A549 (cell line): ENCODE measurements around the gene GRIK2. TPM values are rescaled to one million over a fixed set of nuclear protein-coding genes. Genes with fewer than 3 reads are reported as not detected.

Experiments
- ATAC-seq, 2 experiments: fragments of 200-7000 bp in 1 of 2; fragments of >200 bp in 1 of 2; cut with Nextera tagmentation in 1 of 2; cut with Tn5 transposase in 1 of 2; 3 replicates each; pipeline versions ENCODE4 v1.8.0 to v1.9.1; 2018 to 2020; ENCODE audit warnings: mild to moderate bottlenecking in 1 of 2, moderate library complexity in 1 of 2
- CTCF ChIA-PET: fragments of 300-600 bp; sonication (Branson Sonifier 250); formaldehyde crosslinking; extraction: SDS; loops from one replicate; lab custom pipeline; 2021; ENCODE audit warnings: antibody characterized with exemption, inconsistent platforms; lab: Yijun Ruan, JAX
- POLR2A ChIA-PET: fragments of 350-600 bp; formaldehyde crosslinking; extraction: SDS; loops from one replicate; lab custom pipeline; 2021; ENCODE audit warnings: antibody characterized with exemption, inconsistent platforms; lab: Yijun Ruan, JAX
- DNase-seq, 2 experiments: peaks; one replicate each; pipeline versions ENCODE4 v3.0.0 to v3.0.0-alpha.2; 2011 to 2016; ENCODE audit warnings: low read depth in 1 of 2, low spot score in 1 of 2
- FAIRE-seq: peaks from 2 replicates; lab custom pipeline; 2011; peaks lifted over from hg19 to GRCh38; lab: Jason Lieb, UNC
- H3K27ac ChIP-seq, 2 experiments: fragments of >200 bp; sonication (Bioruptor Twin); formaldehyde crosslinking; 3 replicates each; pipeline ENCODE4 v1.5.1; 2016 to 2017
- H3K4me1 ChIP-seq: fragments of >200 bp; sonication (Bioruptor Twin); formaldehyde crosslinking; 3 replicates; pipeline ENCODE4 v1.6.1; 2016
- H3K4me2 ChIP-seq: fragments of >200 bp; sonication (Bioruptor Twin); formaldehyde crosslinking; 3 replicates; pipeline ENCODE4 v1.6.1; 2016
- H3K4me3 ChIP-seq: fragments of >200 bp; sonication (Bioruptor Twin); formaldehyde crosslinking; 3 replicates; pipeline ENCODE4 v1.5.1; 2016
- H3K9me3 ChIP-seq: fragments of >200 bp; sonication (Bioruptor Twin); formaldehyde crosslinking; 3 replicates; pipeline ENCODE4 v1.6.1; 2016
- ELK1 ChIP-seq: fragments of 150-350 bp; IDR thresholded peaks from 2 replicates; pipeline ENCODE4 v1.6.1; 2014; ENCODE audit warnings: low read depth, mild to moderate bottlenecking, low read length
- ESRRA ChIP-seq: fragments of 150-350 bp; IDR thresholded peaks from 2 replicates; pipeline ENCODE4 v1.6.1; 2014; ENCODE audit warnings: mild to moderate bottlenecking, low read length, borderline replicate concordance
- FOSL2 ChIP-seq, 2 experiments: fragments of 450-650 bp in 1 of 2; fragments of >200 bp in 1 of 2; sonication (Bioruptor Twin) in 1 of 2; formaldehyde crosslinking; IDR thresholded peaks; 2 replicates each; pipeline versions ENCODE4 v1.5.0 to v1.6.1; 2016 to 2020; ENCODE audit warnings: mild to moderate bottlenecking in 1 of 2, moderate library complexity in 1 of 2
- FOXS1 ChIP-seq: fragments of 250-450 bp; sonication (Bioruptor Pico); IDR thresholded peaks from 2 replicates; pipeline ENCODE4 v1.5.0; 2020; ENCODE audit warnings: mild to moderate bottlenecking, moderate library complexity
- GATA3 ChIP-seq: IDR thresholded peaks from 2 replicates; pipeline ENCODE4 v1.6.1; 2012; ENCODE audit warnings: borderline replicate concordance
- HDAC2 ChIP-seq: fragments of 200-600 bp; sonication (generic); IDR thresholded peaks from 2 replicates; pipeline ENCODE4 v1.6.1; 2016
- HMGXB4 ChIP-seq: fragments of 250-450 bp; sonication (Bioruptor Pico); IDR thresholded peaks from 2 replicates; pipeline ENCODE4 v1.5.0; 2021; ENCODE audit warnings: mild to moderate bottlenecking, moderate library complexity, borderline replicate concordance
- HOXB13 ChIP-seq: fragments of 250-450 bp; sonication (Bioruptor Pico); IDR thresholded peaks from 2 replicates; pipeline ENCODE4 v1.5.0; 2020; ENCODE audit warnings: low read depth, mild to moderate bottlenecking, moderate library complexity
- MAFK ChIP-seq: fragments of 450-650 bp; IDR thresholded peaks from 2 replicates; pipeline ENCODE4 v1.6.1; 2014; ENCODE audit not compliant: partially characterized antibody
- NFE2L2 ChIP-seq: fragments of 150-350 bp; conservative IDR thresholded peaks from 2 replicates; pipeline ENCODE4 v1.6.1; 2014; ENCODE audit warnings: low read length
- PHF8 ChIP-seq: fragments of 200-600 bp; sonication (generic); IDR thresholded peaks from 2 replicates; pipeline ENCODE4 v1.6.1; 2016; ENCODE audit warnings: low read depth, mild to moderate bottlenecking, antibody characterized with exemption, moderate library complexity, borderline replicate concordance
- POLR2AphosphoS2 ChIP-seq: conservative IDR thresholded peaks from 2 replicates; pipeline ENCODE4 v1.6.1; 2012; ENCODE audit warnings: low read length, improper control_type of control experiment, inconsistent platforms
- SREBF2 ChIP-seq: fragments of 450-650 bp; IDR thresholded peaks from 2 replicates; pipeline ENCODE4 v1.6.1; 2014; ENCODE audit warnings: mild to moderate bottlenecking, moderate library complexity
- ZFP36 ChIP-seq: fragments of 450-650 bp; IDR thresholded peaks from 2 replicates; pipeline ENCODE4 v1.6.1; 2014; ENCODE audit warnings: borderline replicate concordance; ENCODE audit not compliant: partially characterized antibody
- ZSCAN20 ChIP-seq: fragments of 250-450 bp; sonication (Bioruptor Pico); IDR thresholded peaks from 2 replicates; pipeline ENCODE4 v1.8.0; 2022; ENCODE audit warnings: mild to moderate bottlenecking, moderate library complexity
- WGBS: methylation state at CpG from one replicate; pipeline ENCODE4 v1.1.6; 2017; ENCODE audit errors: missing lambda C conversion rate; 5-methylcytosine and 5-hydroxymethylcytosine counted together
- polyA plus RNA-seq, 4 experiments: library from polyadenylated mRNA; depleted of rRNA in 3 of 4; stranded (reverse); fragments of >200 nt; fragmentation: RNase III in 1 of 4; extraction: RNeasy Plus Mini Kit Qiagen cat#74134 plus additional on column Dnase treatment in 1 of 4; gene quantifications; 2 replicates in 3 of 4; 3 replicates in 1 of 4; pipeline ENCODE4 v1.2.3, GENCODE V29; 2011 to 2017
- TF ChIP-seq, protein P1 (sequence below): fragments of 450-650 bp; IDR thresholded peaks from 2 replicates; pipeline ENCODE4 v1.6.1; 2014; ENCODE audit warnings: antibody characterized with exemption
- TF ChIP-seq, protein P2 (sequence below): fragments of 200-600 bp; sonication (generic); IDR thresholded peaks from 2 replicates; pipeline ENCODE4 v1.6.1; 2016; ENCODE audit warnings: antibody characterized with exemption, mild to moderate bottlenecking, moderate library complexity
- TF ChIP-seq, protein P3 (sequence below): fragments of 250-450 bp; sonication (Bioruptor Pico); IDR thresholded peaks from 2 replicates; pipeline ENCODE4 v1.5.0; 2020; ENCODE audit warnings: low read depth, mild to moderate bottlenecking, moderate library complexity
- TF ChIP-seq, protein P4 (sequence below): IDR thresholded peaks from 2 replicates; pipeline ENCODE4 v1.6.1; 2012

The GRIK2 gene
- polyA plus RNA-seq, 2 of the 4 experiments (the other 2 are of a cell fraction), result 0.56 to 0.65 TPM

GRCh38 chr6:101489456-101489855 is 95.9 kb downstream of the GRIK2 start:
- FAIRE-seq, result no peak
- ATAC-seq, result no peak

DNA sequence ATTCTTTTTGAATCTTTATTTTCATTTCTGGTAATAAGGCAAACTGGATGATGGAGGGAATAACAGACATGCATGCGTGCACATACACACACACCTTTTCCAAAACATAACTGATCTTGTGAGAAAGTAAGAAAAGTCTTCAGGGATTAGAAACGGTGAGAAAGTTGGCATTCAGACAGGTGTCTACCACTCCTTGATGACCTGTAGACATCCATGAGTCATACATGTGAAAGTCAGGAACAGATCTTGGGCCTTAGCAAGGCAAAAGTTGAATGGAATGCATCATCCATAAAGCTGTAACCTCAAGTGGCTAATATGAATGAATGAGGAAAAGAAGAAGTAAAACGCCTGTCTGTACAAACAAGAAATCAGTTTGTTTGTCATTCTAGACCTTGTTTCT is 97.3 kb downstream of the GRIK2 start:
- H3K9me3 ChIP-seq, result no peaks in the 10 kb centered on the region
- CTCF ChIA-PET, result no interaction called here
- FAIRE-seq, result no peak
- H3K4me2 ChIP-seq, result no peak overlapping the region
- 27% methylated on average over 3 of the region's 3 CpGs for WGBS
- DNase-seq, result no peak
- no peak overlapping the region for H3K27ac ChIP-seq
- H3K4me3 ChIP-seq, result no peak overlapping the region
- POLR2A ChIA-PET, result no interaction called here
- no peak for ATAC-seq
- no peaks in the 10 kb centered on the region for H3K4me1 ChIP-seq
- TF ChIP-seq POLR2AphosphoS2 (no peak), FOXS1 (CRISPR knock-in tag) (no peak), FOSL2 (IDR thresholded peaks at IDR 0.05) (no peak), FOSL2 (CRISPR knock-in tag; IDR thresholded peaks at IDR 0.05) (no peak), ZSCAN20 (CRISPR knock-in tag) (no peak), ELK1 (no peak), ZFP36 (no peak)
- TF ChIP-seq, protein P1, sequence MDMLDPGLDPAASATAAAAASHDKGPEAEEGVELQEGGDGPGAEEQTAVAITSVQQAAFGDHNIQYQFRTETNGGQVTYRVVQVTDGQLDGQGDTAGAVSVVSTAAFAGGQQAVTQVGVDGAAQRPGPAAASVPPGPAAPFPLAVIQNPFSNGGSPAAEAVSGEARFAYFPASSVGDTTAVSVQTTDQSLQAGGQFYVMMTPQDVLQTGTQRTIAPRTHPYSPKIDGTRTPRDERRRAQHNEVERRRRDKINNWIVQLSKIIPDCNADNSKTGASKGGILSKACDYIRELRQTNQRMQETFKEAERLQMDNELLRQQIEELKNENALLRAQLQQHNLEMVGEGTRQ, result no peak
- TF ChIP-seq, protein P2, sequence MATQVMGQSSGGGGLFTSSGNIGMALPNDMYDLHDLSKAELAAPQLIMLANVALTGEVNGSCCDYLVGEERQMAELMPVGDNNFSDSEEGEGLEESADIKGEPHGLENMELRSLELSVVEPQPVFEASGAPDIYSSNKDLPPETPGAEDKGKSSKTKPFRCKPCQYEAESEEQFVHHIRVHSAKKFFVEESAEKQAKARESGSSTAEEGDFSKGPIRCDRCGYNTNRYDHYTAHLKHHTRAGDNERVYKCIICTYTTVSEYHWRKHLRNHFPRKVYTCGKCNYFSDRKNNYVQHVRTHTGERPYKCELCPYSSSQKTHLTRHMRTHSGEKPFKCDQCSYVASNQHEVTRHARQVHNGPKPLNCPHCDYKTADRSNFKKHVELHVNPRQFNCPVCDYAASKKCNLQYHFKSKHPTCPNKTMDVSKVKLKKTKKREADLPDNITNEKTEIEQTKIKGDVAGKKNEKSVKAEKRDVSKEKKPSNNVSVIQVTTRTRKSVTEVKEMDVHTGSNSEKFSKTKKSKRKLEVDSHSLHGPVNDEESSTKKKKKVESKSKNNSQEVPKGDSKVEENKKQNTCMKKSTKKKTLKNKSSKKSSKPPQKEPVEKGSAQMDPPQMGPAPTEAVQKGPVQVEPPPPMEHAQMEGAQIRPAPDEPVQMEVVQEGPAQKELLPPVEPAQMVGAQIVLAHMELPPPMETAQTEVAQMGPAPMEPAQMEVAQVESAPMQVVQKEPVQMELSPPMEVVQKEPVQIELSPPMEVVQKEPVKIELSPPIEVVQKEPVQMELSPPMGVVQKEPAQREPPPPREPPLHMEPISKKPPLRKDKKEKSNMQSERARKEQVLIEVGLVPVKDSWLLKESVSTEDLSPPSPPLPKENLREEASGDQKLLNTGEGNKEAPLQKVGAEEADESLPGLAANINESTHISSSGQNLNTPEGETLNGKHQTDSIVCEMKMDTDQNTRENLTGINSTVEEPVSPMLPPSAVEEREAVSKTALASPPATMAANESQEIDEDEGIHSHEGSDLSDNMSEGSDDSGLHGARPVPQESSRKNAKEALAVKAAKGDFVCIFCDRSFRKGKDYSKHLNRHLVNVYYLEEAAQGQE, result no peak
- TF ChIP-seq, protein P3, sequence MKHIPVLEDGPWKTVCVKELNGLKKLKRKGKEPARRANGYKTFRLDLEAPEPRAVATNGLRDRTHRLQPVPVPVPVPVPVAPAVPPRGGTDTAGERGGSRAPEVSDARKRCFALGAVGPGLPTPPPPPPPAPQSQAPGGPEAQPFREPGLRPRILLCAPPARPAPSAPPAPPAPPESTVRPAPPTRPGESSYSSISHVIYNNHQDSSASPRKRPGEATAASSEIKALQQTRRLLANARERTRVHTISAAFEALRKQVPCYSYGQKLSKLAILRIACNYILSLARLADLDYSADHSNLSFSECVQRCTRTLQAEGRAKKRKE (CRISPR knock-in tag), result no peak

More at GRCh38 chr6:101489456-101489855, 95.9 kb downstream of the GRIK2 start:
- H3K27ac ChIP-seq, result no peak overlapping the region
- no peaks in the 10 kb centered on the region for H3K9me3 ChIP-seq
- CTCF ChIA-PET, result no interaction called here
- no peaks in the 10 kb centered on the region for H3K4me1 ChIP-seq
- POLR2A ChIA-PET, result no interaction called here
- no peak for DNase-seq
- H3K4me3 ChIP-seq, result no peak overlapping the region
- H3K4me2 ChIP-seq, result no peak overlapping the region
- TF ChIP-seq MAFK, result no peak
- TF ChIP-seq, protein P4, sequence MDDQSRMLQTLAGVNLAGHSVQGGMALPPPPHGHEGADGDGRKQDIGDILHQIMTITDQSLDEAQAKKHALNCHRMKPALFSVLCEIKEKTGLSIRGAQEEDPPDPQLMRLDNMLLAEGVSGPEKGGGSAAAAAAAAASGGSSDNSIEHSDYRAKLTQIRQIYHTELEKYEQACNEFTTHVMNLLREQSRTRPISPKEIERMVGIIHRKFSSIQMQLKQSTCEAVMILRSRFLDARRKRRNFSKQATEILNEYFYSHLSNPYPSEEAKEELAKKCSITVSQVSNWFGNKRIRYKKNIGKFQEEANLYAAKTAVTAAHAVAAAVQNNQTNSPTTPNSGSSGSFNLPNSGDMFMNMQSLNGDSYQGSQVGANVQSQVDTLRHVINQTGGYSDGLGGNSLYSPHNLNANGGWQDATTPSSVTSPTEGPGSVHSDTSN, result no peak
- no peak for TF ChIP-seq HOXB13 (CRISPR knock-in tag)
- TF ChIP-seq NFE2L2, result no peak
- TF ChIP-seq FOXS1 (CRISPR knock-in tag), result no peak
- TF ChIP-seq, protein P1, result no peak
- TF ChIP-seq, protein P2, result no peak
- TF ChIP-seq HDAC2, result no peak
- no peak for TF ChIP-seq SREBF2
- TF ChIP-seq HMGXB4 (CRISPR knock-in tag), result no peak
- TF ChIP-seq GATA3, result no peak
- no peak for TF ChIP-seq PHF8
- TF ChIP-seq ESRRA, result no peak
